Naive thymus-derived CD4-positive, alpha-beta T cell (primary cell): ENCODE results near the gene TMEM45B. TPM values are rescaled to one million over a fixed set of nuclear protein-coding genes. Genes with fewer than 3 reads are reported as not detected.

Experiments used
- ATAC-seq: fragments of 150-1000 bp; cut with Tn5 transposase; 2 replicates; pipeline ENCODE4 v1.10.0; 2021; ENCODE audit warnings: mild to moderate bottlenecking, moderate library complexity
- CTCF ChIA-PET: fragments of 350-600 bp; sonication (Branson Sonifier 250); formaldehyde crosslinking; loops from one replicate; lab custom pipeline; 2021; ENCODE audit warnings: antibody characterized with exemption; lab: Charles Lee
- POLR2A ChIA-PET: fragments of 350-600 bp; sonication (Branson Sonifier 250); formaldehyde crosslinking; loops from one replicate; lab custom pipeline; 2021; ENCODE audit warnings: antibody characterized with exemption, inconsistent platforms; lab: Charles Lee
- DNase-seq, 9 donors: peaks; one replicate each; pipeline versions ENCODE4 v3.0.0 to v3.0.0-alpha.2; 2020 to 2022; ENCODE audit warnings: mixed read lengths in 1 of 9
- H3K27ac ChIP-seq: one replicate; pipeline ENCODE4 v1.7.0; 2013; ENCODE audit warnings: mild to moderate bottlenecking, low read depth, low read length, moderate library complexity
- H3K27me3 ChIP-seq, 2 donors: one replicate each; pipeline ENCODE4 v1.7.0; 2013; ENCODE audit warnings: low read length in 2 of 2, mild to moderate bottlenecking in 2 of 2, moderate library complexity in 2 of 2; ENCODE audit not compliant: control insufficient read depth in 2 of 2, insufficient read depth in 2 of 2
- H3K36me3 ChIP-seq, 3 experiments: 1 replicate in 2 of 3; 2 replicates in 1 of 3; pipeline ENCODE4 v1.7.0; 2013; ENCODE audit warnings: low read length in 3 of 3, mild to moderate bottlenecking in 3 of 3, moderate library complexity in 1 of 3; ENCODE audit not compliant: insufficient read depth in 3 of 3, control insufficient read depth in 2 of 3
- H3K4me1 ChIP-seq, 2 donors: one replicate each; pipeline ENCODE4 v1.7.0; 2013; ENCODE audit warnings: low read length in 2 of 2, mild to moderate bottlenecking in 2 of 2, moderate library complexity in 1 of 2; ENCODE audit not compliant: control insufficient read depth in 2 of 2, insufficient read depth in 2 of 2
- H3K4me3 ChIP-seq: 2 replicates; pipeline ENCODE4 v1.7.0; 2013; ENCODE audit warnings: mild to moderate bottlenecking, low read length
- H3K9me3 ChIP-seq, 3 experiments: 1 replicate in 2 of 3; 2 replicates in 1 of 3; pipeline ENCODE4 v1.7.0; 2013; ENCODE audit warnings: low read length in 3 of 3; ENCODE audit not compliant: control insufficient read depth in 2 of 3
- H3K27ac Mint-ChIP-seq, 9 donors: one replicate each; pipeline ENCODE4 v1.8.0; 2020 to 2022; ENCODE audit warnings: mixed read lengths in 9 of 9, mild to moderate bottlenecking in 8 of 9, moderate library complexity in 5 of 9, inconsistent platforms in 2 of 9
- H3K27me3 Mint-ChIP-seq, 5 donors: one replicate each; pipeline ENCODE4 v1.8.0; 2021 to 2022; ENCODE audit warnings: mixed read lengths in 5 of 5, mild to moderate bottlenecking in 1 of 5
- H3K36me3 Mint-ChIP-seq, 5 donors: one replicate each; pipeline ENCODE4 v1.8.0; 2020 to 2022; ENCODE audit warnings: mixed read lengths in 5 of 5, mild to moderate bottlenecking in 3 of 5, inconsistent platforms in 1 of 5
- H3K4me1 Mint-ChIP-seq, 7 donors: one replicate each; pipeline ENCODE4 v1.8.0; 2020 to 2022; ENCODE audit warnings: mixed read lengths in 7 of 7, mild to moderate bottlenecking in 3 of 7, inconsistent platforms in 1 of 7
- H3K4me3 Mint-ChIP-seq, 10 donors: one replicate each; pipeline ENCODE4 v1.8.0; 2020 to 2022; ENCODE audit warnings: mild to moderate bottlenecking in 10 of 10, mixed read lengths in 10 of 10, moderate library complexity in 6 of 10, inconsistent platforms in 2 of 10
- H3K9me3 Mint-ChIP-seq, 11 donors: one replicate each; pipeline ENCODE4 v1.8.0; 2020 to 2022; ENCODE audit warnings: mixed read lengths in 11 of 11, mild to moderate bottlenecking in 4 of 11, inconsistent platforms in 1 of 11, moderate library complexity in 1 of 11
- intact Hi-C, 2 donors: fragments of 100-400 bp; cut with micrococcal nuclease; formaldehyde crosslinking; loops; one replicate each; pipeline ENCODE4 v1.15.1; 2023
- polyA plus RNA-seq, 2 donors: library from polyadenylated mRNA; unstranded; fragments of 300-500 nt; fragmentation: Illumina TruSeq; gene quantifications; one replicate each; pipeline ENCODE4 v1.2.3, GENCODE V29; 2021
- total RNA-seq, 6 experiments: library from RNA in 5 of 6; stranded (reverse) in 5 of 6; gene quantifications; 1 replicate in 5 of 6; 2 replicates in 1 of 6; pipeline ENCODE4 v1.2.3 and lab custom pipeline; 2021 to 2026

The TMEM45B gene
- total and polyA plus RNA-seq, 7 experiments from 2014 or later, result 2.3 to 40.8 (median 11.9) TPM

DNA sequence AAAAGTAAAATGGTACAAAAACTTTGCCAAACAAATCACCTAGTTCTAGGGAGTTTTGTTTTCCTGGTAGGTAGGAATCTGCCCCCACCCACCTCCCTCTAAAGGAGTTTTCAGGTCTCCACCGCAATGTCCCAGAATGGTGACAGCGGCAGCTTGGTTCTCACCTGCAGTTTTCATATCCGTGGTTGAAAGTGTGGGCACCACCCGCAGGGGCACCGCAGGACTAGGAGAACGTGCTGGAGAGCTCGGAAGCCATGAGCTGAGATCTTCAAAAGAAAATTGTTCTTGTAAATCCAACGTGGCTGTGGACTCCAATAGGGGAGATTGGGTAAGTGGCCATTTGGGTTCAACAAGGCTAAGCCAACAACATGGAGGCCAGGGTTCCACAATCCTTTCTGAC is 68.9 kb downstream of the TMEM45B start:
- intact Hi-C loops, result no loop called here
- Mint-ChIP-seq H3K36me3 (peaks cover 40 to 70% (median 50%) of the 10 kb centered on the region in 5 donors), H3K4me1 (peaks cover 13 to 39% (median 28%) of the 10 kb centered on the region in 7 donors), H3K4me3 (no peak overlapping the region), H3K27ac (no peak overlapping the region), H3K9me3 (no peaks in the 10 kb centered on the region), H3K27me3 (no peaks in the 10 kb centered on the region)
- no peak for DNase-seq
- peaks cover 0 to 18% of the 10 kb centered on the region in 2 donors for H3K4me1 ChIP-seq
- CTCF ChIA-PET, result no interaction called here
- no peak overlapping the region for H3K4me3 ChIP-seq
- no peaks in the 10 kb centered on the region for H3K9me3 ChIP-seq
- H3K27me3 ChIP-seq, result no peaks in the 10 kb centered on the region
- no peak overlapping the region for H3K27ac ChIP-seq
- POLR2A ChIA-PET, result no interaction called here
- no peak for ATAC-seq
- peaks cover 25 to 82% (median 35%) of the 10 kb centered on the region in 3 experiments for H3K36me3 ChIP-seq

DNA sequence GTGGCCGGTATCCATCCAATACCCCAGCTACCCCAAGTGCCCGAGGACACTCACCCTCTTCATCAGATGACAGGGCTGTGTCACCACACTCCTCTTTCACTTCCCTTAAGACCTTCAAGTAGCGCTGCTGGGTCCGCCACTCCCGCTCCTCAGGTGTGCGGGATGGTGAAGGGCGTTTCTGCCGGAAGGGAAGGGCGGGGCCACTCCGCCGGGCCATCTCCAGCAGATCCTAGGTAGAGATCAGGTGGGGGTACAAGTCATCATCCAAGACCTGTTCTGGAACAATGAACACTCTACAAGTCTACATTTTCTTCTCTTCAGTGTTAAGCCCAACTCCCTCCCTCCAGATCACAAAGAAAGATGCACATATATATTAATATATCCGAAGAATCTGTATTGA is 69.7 kb downstream of the TMEM45B start:
- DNase-seq (no peak), ATAC-seq (no peak)
- ChIA-PET POLR2A (no interaction called here), CTCF (interaction anchor here (1.0 to 1.3 kb wide), 2 partner anchors 11 to 247 kb away, joined by 3 read pairs; no protein-coding TSS in a partner anchor)
- H3K4me1 Mint-ChIP-seq, result peaks cover 13 to 45% (median 35%) of the 10 kb centered on the region in 7 donors
- intact Hi-C loops, result no loop called here
- peaks cover 38 to 72% (median 45%) of the 10 kb centered on the region in 5 donors for H3K36me3 Mint-ChIP-seq
- H3K27ac Mint-ChIP-seq, result no peak overlapping the region
- no peaks in the 10 kb centered on the region for H3K27me3 Mint-ChIP-seq
- Histone ChIP-seq H3K4me3 (no peak overlapping the region), H3K27ac (no peak overlapping the region), H3K36me3 (peaks cover 25 to 76% (median 34%) of the 10 kb centered on the region in 3 experiments), H3K4me1 (peaks cover 0 to 26% of the 10 kb centered on the region in 2 donors), H3K9me3 (no peaks in the 10 kb centered on the region), H3K27me3 (no peaks in the 10 kb centered on the region)
- H3K4me3 Mint-ChIP-seq, result no peak overlapping the region
- no peaks in the 10 kb centered on the region for H3K9me3 Mint-ChIP-seq

DNA sequence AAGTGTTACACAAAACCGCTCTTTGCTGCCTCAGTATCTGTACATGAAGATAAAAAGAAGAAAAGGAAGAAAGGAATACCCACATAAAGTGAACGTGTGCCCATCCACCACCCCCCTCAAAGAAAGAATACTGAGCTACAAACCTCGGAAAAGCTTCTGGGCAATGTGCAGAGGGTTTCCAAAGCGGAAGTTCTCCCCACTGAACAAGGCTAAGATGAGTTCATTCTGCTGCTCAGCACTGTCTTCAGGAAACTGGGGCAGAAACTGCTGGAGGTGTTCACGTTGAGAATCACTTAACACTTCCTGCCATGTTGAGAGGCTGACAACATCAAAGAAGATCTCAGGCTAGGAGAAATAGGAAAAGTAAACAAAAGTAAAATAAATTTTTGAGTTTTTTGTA is 72.8 kb downstream of the TMEM45B start:
- Mint-ChIP-seq H3K27me3 (no peaks in the 10 kb centered on the region), H3K27ac (peak overlapping the region; percentile 41 to 90 (median 84)), H3K4me1 (peaks cover 26 to 62% (median 49%) of the 10 kb centered on the region in 7 donors), H3K4me3 (peak overlapping the region; percentile 26 to 80 (median 56)), H3K36me3 (peaks cover 24 to 66% (median 41%) of the 10 kb centered on the region in 5 donors), H3K9me3 (no peaks in the 10 kb centered on the region)
- intact Hi-C loops, result loop anchor here in 1 of 2 donors (1.0 kb wide), 1 partner anchor 9 kb away; no protein-coding TSS in a partner anchor
- DNase-seq (peak in 8 of 9 donors; percentile 27 to 61 (median 51)), ATAC-seq (peak; percentile 82)
- peaks cover 2 to 27% of the 10 kb centered on the region in 2 donors for H3K4me1 ChIP-seq
- H3K4me3 ChIP-seq, result no peak overlapping the region
- H3K9me3 ChIP-seq, result no peaks in the 10 kb centered on the region
- peak overlapping the region; percentile 56 for H3K27ac ChIP-seq
- no peaks in the 10 kb centered on the region for H3K27me3 ChIP-seq
- H3K36me3 ChIP-seq, result peaks cover 17 to 64% (median 31%) of the 10 kb centered on the region in 3 experiments
- ChIA-PET POLR2A (interaction anchor here (0.7 to 1.9 kb wide), 9 partner anchors 12 to 115 kb away, joined by 3 to 8 read pairs (median 4); partner anchors contain the start of gene PRDM10), CTCF (interaction anchor here (0.8 to 1.0 kb wide), 2 partner anchors 15 to 244 kb away, joined by 3 to 4 read pairs; no protein-coding TSS in a partner anchor)

DNA sequence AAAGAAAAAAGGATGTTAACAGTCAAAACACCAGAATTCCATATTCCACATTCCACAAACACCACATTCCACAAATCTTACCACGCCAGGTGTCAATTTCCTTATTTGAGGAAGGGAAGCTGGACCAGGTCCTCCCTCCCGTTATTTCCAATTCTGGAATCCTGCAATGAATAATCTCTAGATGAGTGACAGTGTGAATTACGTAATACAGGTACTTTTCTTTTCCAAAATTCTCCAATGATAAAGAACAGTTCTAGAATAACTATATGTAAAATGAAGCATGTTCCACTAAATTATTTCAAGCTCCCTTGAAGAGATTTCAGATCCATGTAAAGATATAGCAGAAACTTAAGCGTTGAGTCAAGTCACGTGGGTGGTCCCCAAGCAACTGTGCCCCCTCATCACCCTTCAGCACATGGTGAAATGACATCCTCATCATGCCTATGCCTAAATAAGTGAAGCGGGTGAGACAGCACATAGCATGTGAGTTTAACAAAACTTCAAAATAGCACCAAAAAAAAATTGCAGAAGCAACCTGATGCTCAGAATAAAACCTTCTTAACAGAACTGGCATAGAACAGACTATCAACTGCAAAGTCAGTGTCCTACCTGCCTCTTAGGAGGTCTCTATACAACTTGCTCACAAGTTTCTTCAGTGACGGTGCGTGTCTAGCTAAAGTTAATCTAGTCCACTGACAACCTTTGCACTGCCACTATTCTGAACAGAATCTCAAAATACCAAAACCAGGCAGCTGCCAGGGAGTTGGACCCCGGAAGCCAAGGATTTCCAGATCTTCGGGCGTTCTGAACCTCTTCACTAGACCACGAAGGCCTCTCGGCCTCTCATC is 78.9 kb downstream of the TMEM45B start:
- peak overlapping the region; percentile 82 to 95 (median 89) for H3K27ac Mint-ChIP-seq
- peaks cover 9 to 27% of the 10 kb centered on the region in 2 donors for H3K4me1 ChIP-seq
- H3K9me3 ChIP-seq, result no peaks in the 10 kb centered on the region
- peak overlapping the region; percentile 86 to 96 (median 92) for H3K4me3 Mint-ChIP-seq
- peak overlapping the region; percentile 76 for H3K4me3 ChIP-seq
- peak overlapping the region; percentile 84 for H3K27ac ChIP-seq
- DNase-seq, result peak in 5 of 9 donors; percentile 7 to 28 (median 15)
- H3K36me3 Mint-ChIP-seq, result peaks cover 4 to 36% (median 19%) of the 10 kb centered on the region in 5 donors
- ATAC-seq, result peak; percentile 1
- no peaks in the 10 kb centered on the region for H3K27me3 Mint-ChIP-seq
- ChIA-PET CTCF (interaction anchor here (0.7 to 1.0 kb wide), 5 partner anchors 13 to 238 kb away, joined by 3 to 5 read pairs (median 3); no protein-coding TSS in a partner anchor), POLR2A (interaction anchor here (0.6 to 3.9 kb wide), 13 partner anchors 13 to 109 kb away, joined by 3 to 19 read pairs (median 4); partner anchors contain the start of gene TMEM45B)
- intact Hi-C loops, result loop anchor here (1.0 to 2.0 kb wide), 15 partner anchors 14 to 1022 kb away; partner anchors contain the start of genes APLP2 (in 2 of the 2), PRDM10 (in 2 of the 2), SNX19 (in 2 of the 2) and ZBTB44 (in 1 of the 2)
- peaks cover 0 to 1% (median 0%) of the 10 kb centered on the region in 11 donors for H3K9me3 Mint-ChIP-seq
- no peaks in the 10 kb centered on the region for H3K27me3 ChIP-seq
- H3K36me3 ChIP-seq, result peaks cover 5 to 24% (median 7%) of the 10 kb centered on the region in 3 experiments
- peaks cover 31 to 67% (median 53%) of the 10 kb centered on the region in 7 donors for H3K4me1 Mint-ChIP-seq

DNA sequence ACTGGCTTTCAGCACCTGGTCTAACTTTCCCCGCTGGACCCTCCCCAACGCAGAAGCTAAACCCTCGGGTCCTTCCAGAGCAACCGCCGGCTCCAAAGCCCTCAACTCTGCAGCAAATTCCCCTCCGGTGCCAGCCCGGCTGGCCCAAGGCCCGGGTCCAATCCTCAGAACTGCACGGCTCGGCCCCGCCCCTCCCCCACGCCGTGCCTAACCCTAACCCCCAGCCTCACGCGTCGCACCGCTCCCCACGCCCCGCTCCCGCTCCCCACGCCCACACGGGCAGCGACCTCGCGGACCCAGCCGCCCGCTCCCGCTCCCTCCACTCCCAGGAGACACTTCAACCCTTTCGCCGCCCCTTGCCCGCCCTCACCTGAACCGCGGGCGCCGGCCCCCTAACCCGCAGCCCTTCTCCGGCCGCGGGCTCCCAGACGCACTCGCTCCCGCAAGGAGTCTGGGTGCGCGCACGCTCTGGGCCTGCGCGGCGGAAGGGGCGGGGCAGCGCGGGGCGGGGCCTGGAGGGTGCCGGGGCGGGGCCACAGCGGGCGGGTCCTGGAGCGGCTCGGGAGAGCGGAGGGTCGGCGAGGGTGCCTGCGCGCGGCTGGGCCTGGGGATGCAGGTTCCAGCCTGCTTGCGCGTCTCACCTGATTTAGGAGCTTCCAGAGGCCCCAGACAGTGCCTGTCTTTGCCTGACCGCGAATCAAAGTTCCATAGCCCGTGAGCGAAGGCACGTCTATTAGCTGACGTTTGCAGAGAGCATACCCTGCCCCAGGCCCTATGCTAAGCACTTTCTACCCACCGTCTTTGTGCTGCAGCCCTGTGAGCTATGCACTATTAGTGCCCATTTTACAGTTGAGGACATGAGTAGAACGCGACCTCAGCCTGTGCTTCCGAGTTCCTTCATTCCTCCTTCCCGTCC is 79.7 kb downstream of the TMEM45B start, which contains the start of gene NFRKB:
Gene NFRKB, minus strand, starts transcription at position 453 of the 916 bp plus-strand sequence. CDS start 2,729 bp downstream, outside the sequence.
- Mint-ChIP-seq H3K27me3 (no peaks in the 10 kb centered on the region), H3K4me1 (peaks cover 23 to 58% (median 44%) of the 10 kb centered on the region in 7 donors), H3K9me3 (peaks cover 0 to 1% (median 0%) of the 10 kb centered on the region in 11 donors), H3K36me3 (peaks cover 3 to 32% (median 14%) of the 10 kb centered on the region in 5 donors), H3K4me3 (peak within 1 kb of the TSS; percentile 86 to 96 (median 92)), H3K27ac (peak within 1 kb of the TSS; percentile 82 to 95 (median 90))
- H3K27ac ChIP-seq, result peak within 1 kb of the TSS; percentile 84
- H3K4me1 ChIP-seq, result peaks cover 9 to 18% of the 10 kb centered on the region in 2 donors
- DNase-seq (peak; percentile 75 to 95 (median 88)), ATAC-seq (peak; percentile 99)
- peak within 1 kb of the TSS; percentile 76 for H3K4me3 ChIP-seq
- intact Hi-C loops, result loop anchor here (1.0 to 2.0 kb wide), 15 partner anchors 15 to 1021 kb away; partner anchors contain the start of genes APLP2 (in 2 of the 2), PRDM10 (in 2 of the 2), SNX19 (in 2 of the 2) and ZBTB44 (in 1 of the 2)
- CTCF ChIA-PET, result interaction anchor here (0.7 to 1.0 kb wide), 5 partner anchors 79 to 237 kb away, joined by 3 read pairs; no protein-coding TSS in a partner anchor
- H3K27me3 ChIP-seq, result no peaks in the 10 kb centered on the region
- H3K9me3 ChIP-seq, result no peaks in the 10 kb centered on the region
- H3K36me3 ChIP-seq, result peaks cover 5 to 24% (median 7%) of the 10 kb centered on the region in 3 experiments
- POLR2A ChIA-PET, result interaction anchor here (0.6 to 3.9 kb wide), 20 partner anchors 10 to 175 kb away, joined by 3 to 19 read pairs (median 4); partner anchors contain the start of genes PRDM10 and TMEM45B
